Measurements from ENCODE around the gene CCNT1. TPM values are rescaled to one million over a fixed set of nuclear protein-coding genes. Genes with fewer than 3 reads are reported as not detected.

Gene CCNT1
- total RNA-seq, result 27.6 and 36.4 TPM in 2 replicates

DNA sequence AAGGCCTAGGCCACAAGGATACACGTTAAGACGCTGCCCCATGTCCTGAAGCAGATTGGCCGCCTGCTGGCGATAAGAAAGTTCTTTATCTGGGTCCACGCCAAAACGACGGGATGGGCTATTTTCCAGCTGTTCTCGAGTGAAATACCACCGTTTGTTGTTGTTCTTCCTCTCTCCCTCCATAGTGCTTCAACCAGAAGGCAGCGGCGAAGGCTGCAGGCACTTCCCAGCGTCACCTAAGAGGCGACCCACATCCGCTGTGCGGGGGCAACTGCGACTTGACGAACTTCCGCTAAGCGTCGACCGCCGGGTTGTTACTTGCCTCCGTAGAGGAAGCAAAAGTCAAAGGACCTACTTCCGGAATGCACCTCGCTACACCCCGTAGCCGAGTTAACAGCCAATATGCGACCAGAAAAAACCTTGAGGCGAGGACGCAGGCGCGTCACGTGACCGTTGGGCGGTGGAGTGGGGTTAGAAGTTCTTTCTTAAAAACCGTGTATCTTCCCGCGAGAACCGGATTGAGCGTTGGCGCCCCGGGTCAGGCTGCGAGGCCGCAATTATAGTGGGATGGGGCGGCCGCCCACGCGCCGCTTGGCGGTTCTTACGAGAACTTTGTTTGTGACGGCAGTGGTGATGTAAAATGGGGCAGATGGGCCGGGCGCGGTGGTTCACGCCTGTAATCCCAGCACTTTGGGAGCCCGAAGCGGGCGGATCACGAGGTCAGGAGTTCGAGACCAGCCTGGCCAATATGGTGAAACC lies at the start of gene CCNT1:
TSS of gene CCNT1 (minus strand) at position 215 of the 759 bp plus-strand sequence. CDS start at position 183, 32 bp downstream.

GRCh38 chr12:48681710-48682532 lies 34.6 kb downstream of the CCNT1 start, which contains the start of gene KANSL2:
KANSL2 (minus strand) TSS chr12:48682238; CDS start chr12:48681632, 606 bp downstream.

Small RNA genes within 50 kb of the gene (small RNA-seq; reads per million reads assigned to genes)
- gene MIR1291 (not detected), gene SNORA2A (2,973 reads per million, percentile 100 among the genes with 10 or more reads in this experiment), gene SNORA2B (110 reads per million, percentile 99 among the genes with 10 or more reads in this experiment), gene SNORA2C (17.0 reads per million, percentile 97 among the genes with 10 or more reads in this experiment)

Other genes with a start within 250 kb of the CCNT1 start
- gene ANP32D, start 244.1 kb downstream of the CCNT1 start, total RNA-seq, result not detected in 2 replicates
- not detected in 2 replicates for gene C12orf54, start 234.2 kb downstream of the CCNT1 start, total RNA-seq
- gene OR8S1, start 191.1 kb downstream of the CCNT1 start, total RNA-seq, result not detected in 2 replicates
- not detected in 2 replicates for gene LALBA, start 146.7 kb downstream of the CCNT1 start, total RNA-seq
- gene KANSL2, start 34.5 kb downstream of the CCNT1 start, total RNA-seq, result 43.2 and 49.6 TPM in 2 replicates
- 17.2 and 19.8 TPM in 2 replicates for gene ADCY6, start 72.4 kb upstream of the CCNT1 start, total RNA-seq
- gene CACNB3, start 101.8 kb upstream of the CCNT1 start, total RNA-seq, result 11.3 and 14.0 TPM in 2 replicates
- 51.8 and 73.1 TPM in 2 replicates for gene DDX23, start 135.5 kb upstream of the CCNT1 start, total RNA-seq
- under 0.01 TPM in 2 replicates for gene RND1, start 149.2 kb upstream of the CCNT1 start, total RNA-seq
- gene FKBP11, start 208.8 kb upstream of the CCNT1 start, total RNA-seq, result 23.5 and 36.0 TPM in 2 replicates
- 40.4 and 51.6 TPM in 2 replicates for gene ARF3, start 240.8 kb upstream of the CCNT1 start, total RNA-seq